IPS-NIHi7 (cell line): Measurements from ENCODE around the gene CAMSAP1.
"Not testable (repeated sequence)": the region's sequence is repeated elsewhere in the genome, so short reads cannot be mapped to it uniquely, and the experiment has no call there.

Experiments
- DNase-seq: peaks from one replicate; pipeline ENCODE4 v3.0.0; 2012; ENCODE audit warnings: mixed read lengths; ENCODE audit errors: extremely low spot score

CAMSAP1 gene

GRCh38 chr9:135921749-135922310 lies 14.5 kb upstream of the CAMSAP1 start:
- DNase-seq: no peak

DNA sequence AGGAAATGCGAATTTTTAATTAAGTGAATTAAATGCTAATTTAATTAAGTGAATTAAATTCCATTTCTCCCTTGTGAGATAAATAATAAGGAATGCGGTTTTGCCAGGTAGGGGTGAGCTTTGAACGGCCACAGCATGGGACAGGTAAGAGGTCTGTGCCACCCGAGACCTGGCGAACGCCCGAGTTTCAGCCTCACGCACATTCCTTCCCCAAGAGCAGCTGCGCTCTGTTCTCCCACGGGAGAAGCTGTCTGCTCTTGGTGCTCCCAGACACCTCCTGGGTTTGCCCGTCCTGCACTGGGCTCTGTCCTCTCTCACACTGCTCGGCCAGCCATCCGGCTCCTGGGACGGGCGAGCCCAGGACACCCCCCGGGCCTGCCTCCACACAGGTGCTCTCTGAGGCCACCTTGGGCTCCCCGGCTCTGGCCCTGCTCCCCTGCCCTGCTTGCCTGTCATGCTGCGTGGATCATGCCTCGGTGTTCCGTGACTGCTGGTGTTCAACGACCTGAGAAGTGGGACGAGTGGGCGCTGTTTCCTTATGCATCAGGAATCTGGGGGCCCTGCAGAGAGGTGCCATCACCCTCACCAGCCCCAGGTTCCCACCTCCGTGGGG lies 13.7 kb upstream of the CAMSAP1 start:
- no peak for DNase-seq

DNA sequence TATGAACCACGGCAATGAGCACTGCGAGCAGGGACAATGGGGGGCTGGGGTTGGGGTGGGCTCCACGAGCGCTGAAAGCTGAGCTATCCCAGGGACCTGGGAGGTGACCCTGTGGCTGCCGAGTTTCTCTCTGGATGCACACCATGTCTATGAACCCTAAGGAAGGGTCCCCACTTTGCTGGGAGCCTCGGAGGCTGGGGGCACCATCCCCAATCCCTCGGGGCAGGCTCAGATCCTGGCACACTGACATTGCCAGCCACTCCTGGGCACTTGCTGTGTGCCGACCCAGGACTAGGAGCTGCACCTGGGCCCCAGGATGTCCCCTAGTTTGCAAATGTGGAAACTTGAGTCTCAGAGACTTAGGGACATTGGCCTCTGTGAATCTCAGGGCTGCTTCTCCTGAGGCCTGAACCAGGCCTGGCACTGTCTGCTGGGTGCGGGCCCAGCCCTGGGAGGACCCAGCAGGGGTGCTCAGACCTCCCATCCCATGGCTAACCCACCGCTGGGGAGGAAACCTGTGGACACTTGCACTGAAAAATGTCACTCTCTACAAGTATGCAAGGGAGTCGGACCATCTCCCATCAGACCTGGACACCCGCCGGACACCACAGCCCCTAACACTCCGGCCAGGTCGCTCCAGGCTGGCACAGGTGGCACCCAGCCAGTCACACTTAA lies 13.0 kb upstream of the CAMSAP1 start:
- no peak for DNase-seq

DNA sequence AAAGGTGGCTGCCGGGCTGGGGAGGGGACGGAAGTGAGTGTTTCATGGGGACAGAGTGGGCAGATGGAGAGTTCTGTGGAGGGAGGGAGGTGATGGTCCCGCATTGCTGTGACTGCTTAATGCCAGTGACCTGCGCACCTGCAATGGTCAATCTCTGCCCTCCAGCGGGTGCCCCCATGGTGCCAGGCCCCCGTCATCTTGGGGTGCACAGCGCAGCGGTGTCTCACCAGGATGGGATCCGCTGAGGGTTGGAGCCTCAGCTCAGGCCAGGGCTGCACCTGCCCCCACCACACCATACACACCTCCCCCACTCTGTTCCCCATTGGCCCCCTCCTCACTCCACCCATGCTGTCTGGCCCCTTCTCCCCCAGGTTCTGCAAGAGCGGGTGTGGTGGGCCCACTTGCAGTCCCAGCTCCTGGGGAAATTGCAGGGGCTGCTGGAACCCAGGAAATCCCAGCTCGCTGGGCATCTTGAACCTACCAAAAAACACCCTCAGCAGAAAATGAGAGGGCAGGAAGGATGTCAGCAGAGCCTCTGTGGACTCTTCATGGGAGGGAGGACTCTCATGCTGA lies 12.1 kb upstream of the CAMSAP1 start:
- DNase-seq: no peak

DNA sequence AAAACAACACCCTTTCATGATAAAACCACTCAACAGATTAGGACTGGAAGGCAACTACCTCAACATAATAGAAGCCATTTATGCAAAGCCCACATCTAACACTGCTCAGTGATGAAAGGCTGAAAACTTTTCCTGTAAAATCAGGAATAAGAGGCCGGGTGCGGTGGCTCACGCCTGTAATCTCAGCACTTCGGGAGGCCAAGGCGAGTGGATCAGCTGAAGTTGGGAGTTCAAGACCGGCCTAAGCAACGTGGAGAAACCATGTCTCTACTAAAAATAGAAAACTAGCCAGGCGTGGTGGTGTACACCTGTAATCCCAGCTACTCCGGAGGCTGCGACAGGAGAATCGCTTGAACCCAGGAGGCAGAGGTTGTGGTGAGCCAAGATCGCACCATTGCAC lies 8.9 kb upstream of the CAMSAP1 start:
- not testable (repeated sequence) for DNase-seq

GRCh38 chr9:135914921-135915320 lies 7.6 kb upstream of the CAMSAP1 start:
- no peak for DNase-seq

- not testable (repeated sequence) for DNase-seq
Observed at GRCh38 chr9:135911233-135911632, 3.9 kb upstream of the CAMSAP1 start.

- DNase-seq: no peak
Observed at GRCh38 chr9:135910757-135911156, 3.4 kb upstream of the CAMSAP1 start.

GRCh38 chr9:135910216-135910615 lies 2.9 kb upstream of the CAMSAP1 start:
- DNase-seq: no peak

GRCh38 chr9:135909371-135909770 lies 2.0 kb upstream of the CAMSAP1 start:
- DNase-seq: no peak

DNA sequence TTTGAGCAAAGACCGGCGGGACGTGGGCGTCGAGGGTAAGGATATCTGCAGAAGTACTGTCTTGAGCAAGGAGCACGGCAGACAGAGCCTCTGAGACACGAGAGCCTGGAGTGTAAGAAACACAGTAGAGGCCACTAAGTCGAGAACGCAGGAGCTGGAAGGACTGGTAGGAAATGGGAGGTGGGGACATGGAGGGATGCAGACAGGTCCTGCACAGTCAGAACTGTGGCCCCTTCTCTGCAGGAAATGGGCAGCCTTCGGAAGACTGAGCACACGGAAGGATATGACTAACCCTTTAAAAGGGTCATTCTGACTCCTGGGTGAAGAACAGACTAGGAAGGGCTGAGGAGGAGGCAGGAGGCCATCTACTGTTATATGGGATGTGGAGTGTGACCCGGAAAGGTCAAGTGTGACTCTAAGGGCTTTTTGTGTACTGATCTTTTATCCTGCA lies 1.4 kb upstream of the CAMSAP1 start:
- no peak for DNase-seq

DNA sequence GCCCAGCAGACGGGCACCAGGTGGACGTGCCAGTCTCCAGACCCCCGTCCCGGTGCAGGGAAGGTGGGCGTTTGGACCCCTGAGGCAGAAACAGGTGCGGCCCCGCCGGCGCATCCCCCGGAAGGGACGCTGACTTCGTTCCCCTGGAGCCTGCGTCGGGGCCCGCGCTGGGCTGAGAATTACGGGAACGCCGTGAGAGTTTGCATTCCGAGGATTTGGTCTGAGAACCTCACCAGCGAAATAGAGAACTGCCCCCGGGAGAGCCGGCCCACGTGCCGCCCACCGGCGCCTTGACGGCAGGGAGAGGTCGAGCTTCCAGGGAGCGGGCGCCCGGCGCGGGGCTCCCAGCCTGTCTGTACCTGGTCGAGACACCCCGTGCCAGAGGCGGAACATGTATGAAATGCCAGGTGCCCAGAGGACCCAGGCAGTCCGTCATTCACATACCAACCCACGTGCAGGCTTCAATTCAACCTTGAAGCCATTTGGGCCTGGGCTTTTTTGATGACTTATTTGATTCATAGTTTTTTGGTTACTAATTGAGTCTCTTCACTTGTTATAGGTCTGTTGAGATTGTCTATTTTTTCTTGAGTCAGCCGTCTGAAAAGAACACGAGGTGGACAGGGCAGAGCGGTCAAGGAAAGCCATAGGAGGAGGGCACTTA lies 877 bp upstream of the CAMSAP1 start:
- peak; percentile 52 for DNase-seq

GRCh38 chr9:135907006-135907430 lies 328 bp downstream of the CAMSAP1 start:
- peak; percentile 45 for DNase-seq

GRCh38 chr9:135906291-135907005 lies 898 bp downstream of the CAMSAP1 start:
- no peak for DNase-seq

DNA sequence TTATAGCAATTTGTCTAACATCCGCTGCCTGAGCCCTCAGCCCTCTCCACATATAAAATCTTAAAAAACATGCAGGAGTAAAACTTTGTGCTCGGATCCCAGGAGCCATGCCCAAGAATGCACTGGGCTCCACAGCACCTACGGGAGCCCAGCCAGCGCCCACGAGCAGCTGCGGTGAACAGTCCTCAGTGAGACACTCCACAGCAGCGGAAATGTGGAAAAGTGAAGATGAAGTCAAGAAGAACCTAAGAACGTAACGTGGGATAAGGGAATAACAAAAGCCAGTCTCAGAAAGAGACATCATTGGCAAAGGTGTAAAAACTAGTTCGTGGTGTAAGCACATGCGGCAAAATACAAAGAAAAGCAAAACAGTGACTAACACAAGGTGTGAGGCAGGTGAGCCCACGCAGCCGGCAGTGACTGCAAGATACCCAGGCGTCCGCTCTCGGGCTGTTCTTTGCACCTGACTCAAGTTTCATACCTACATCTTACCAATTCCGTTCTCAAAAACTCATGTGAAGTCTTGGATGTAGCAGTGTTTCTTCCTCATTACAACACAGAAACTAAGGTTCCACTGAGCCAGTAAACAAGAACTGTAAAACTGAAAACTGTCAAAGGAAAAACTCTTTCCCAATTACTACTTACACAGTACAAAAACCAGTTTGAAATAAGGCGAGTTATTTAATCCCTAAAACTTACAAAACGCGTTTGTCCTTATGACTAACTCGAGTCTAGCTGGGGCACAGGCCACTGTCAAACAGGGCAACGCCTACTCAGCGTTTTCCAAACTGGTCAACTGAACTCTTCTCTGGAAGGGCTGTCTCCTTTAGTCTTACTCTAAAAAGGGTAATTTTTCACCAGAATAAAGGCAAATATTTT lies 1.7 kb downstream of the CAMSAP1 start:
- DNase-seq: no peak

DNA sequence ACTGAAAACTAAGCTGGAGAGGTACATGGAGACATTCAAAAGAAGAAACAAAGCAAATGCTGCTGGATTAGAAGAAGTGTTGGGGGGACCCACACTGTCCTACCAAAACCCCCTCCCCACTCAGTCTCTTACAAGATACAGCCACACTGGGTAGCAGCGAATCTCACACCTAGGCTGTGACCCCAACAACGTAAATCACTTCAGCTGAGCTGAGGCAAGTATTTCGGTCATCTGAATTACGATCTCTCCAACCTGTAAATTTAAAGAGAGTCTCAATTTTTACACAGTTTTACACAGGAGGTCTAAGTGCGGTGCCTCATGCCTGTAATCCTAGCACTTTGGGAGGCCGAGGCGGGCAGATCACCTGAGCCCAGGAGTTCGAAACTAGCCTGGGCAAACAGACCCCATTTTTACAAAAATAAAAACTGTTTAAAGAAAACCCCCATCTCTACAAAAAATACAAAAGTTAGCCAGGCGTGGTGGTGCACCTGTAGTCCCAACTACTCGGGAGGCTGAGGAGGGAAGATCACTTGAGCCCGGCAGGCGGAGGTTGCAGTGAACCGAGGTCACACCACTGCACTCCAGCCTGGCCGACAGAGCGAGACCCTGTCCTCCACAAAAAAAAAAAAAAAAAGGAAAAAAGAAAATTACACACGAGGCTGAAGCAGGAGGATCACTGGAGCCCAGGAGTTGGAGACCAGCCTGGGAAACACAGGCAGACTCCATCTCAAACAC lies 3.4 kb downstream of the CAMSAP1 start:
- DNase-seq: no peak

DNA sequence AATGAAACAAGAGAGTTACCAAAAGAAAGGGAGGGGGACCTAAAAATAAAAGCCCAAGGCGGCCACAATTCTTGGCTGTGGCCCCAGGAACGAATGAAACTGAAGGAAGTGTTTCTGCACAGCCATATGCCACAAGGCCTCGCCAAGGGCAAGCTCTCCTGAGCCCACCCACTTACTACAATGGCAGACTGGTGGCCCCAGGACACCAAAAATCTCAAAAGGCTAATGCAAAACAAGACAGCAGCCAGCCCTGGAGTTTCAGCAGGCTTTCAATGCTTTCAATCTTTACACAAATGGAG lies 4.0 kb downstream of the CAMSAP1 start:
- no peak for DNase-seq

DNA sequence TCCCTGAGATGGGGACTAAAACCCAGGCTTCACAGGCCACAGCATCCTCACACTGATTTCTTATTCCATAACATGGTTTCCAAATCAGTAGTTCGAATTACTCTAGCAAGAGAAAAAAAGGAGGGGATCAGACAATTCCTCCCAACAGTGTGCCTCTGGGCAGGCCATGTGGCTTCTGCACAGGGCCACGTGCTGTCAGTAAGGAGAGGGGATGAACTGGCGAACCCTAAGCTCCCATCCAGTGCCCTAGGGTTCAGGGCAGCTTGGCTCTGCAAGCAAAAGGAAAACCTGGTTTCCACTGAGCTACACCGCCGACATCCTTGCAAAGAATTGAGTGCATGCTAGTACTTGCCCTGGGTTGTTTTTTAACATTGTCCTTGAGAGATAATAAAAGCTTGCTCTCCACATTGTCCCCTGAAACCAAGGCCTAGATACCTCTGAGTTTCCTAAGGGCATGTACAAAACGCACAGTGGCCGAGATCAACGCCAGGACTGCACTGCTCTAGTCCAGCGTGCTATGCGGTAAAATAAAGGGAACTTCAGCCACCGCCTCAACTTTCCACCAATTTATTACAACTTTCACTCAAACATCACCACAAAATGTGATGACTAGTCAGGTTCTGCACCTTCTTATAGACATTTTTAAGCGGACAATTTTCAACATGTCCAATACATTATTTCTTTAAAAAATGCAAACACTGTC lies 4.5 kb downstream of the CAMSAP1 start:
- no peak for DNase-seq

DNA sequence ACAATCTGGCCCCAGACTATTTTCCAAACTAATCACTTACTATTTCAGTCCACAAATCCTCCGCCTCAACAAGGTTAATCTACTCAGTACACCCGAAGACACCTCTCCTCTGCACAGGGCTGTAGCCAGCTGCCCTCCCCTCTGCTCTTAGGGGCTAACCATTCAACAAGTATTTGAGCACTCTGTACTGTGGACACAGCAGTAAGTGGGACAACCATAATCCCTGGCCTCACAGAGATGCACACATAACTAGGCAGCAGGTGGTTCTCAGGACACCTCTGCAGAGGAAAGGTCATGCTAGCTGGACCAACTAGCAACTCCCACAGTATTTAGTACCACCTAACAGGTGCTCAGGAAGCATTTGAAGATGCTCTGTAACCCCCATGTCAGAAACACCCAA lies 5.5 kb downstream of the CAMSAP1 start:
- no peak for DNase-seq
